HG02970 (cell line): ENCODE data around the gene STK10.
A peak's percentile ranks its signal among the peaks of the same experiment; 100 is the strongest.
"Not testable (repeated sequence)": the region's sequence is repeated elsewhere in the genome, so short reads cannot be mapped to it uniquely, and the experiment has no call there.

Experiments
- ATAC-seq: cut with Tn5 transposase; IDR thresholded peaks from one replicate; pipeline ENCODE4 v1.9.1; 2021; ENCODE audit warnings: mild to moderate bottlenecking, moderate library complexity, moderate number of reproducible peaks; ENCODE audit not compliant: unreplicated experiment, low FRiP score

Gene STK10

DNA sequence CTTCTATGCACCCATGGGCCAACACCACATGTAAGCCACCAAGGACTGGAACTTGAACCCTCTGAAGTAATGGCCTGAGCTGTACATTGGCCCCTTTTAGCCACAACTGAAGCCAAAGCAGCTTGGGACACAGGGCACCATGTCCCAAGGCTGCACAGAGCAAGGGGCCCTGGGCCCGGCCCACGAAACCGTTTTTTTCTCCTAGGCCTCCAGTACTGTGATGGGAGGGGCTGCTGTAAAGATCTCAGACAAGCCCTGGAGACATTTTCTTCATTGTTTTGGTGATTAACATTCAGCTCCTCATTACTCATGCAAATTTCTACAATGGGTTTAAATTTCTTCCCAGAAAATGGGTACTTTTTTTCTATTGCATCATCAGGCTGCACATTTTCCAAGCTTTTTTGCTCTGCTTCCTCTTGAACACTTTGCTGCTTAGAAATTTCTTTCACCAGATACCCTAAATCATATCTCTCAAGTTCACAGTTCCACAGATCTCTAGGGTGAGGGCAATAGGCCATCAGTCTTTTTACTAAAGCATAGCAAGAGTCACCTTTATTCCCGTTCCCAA lies 156.0 kb downstream of the STK10 start:
- ATAC-seq, result no peak

DNA sequence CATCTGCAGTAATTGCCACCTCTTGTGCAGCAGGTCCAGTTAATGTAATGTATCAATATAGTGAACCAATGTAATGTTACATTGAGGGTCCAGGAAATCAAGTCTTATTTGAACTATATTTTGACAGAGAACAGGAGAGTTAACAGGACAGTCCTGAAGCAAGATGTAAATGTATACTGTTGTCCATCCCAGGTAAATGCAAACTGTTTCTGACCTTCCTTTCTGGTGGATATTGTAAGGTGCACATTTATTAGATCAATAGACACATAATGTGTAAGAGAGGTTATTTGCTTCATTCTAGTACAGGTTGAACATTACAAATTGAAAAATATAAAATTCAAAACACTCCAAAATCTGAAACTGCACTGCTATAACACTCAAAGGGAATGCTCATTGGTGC lies 158.1 kb downstream of the STK10 start:
- ATAC-seq, result no peak

GRCh38 chr5:172028167-172028566 lies 159.9 kb downstream of the STK10 start:
- no peak for ATAC-seq

DNA sequence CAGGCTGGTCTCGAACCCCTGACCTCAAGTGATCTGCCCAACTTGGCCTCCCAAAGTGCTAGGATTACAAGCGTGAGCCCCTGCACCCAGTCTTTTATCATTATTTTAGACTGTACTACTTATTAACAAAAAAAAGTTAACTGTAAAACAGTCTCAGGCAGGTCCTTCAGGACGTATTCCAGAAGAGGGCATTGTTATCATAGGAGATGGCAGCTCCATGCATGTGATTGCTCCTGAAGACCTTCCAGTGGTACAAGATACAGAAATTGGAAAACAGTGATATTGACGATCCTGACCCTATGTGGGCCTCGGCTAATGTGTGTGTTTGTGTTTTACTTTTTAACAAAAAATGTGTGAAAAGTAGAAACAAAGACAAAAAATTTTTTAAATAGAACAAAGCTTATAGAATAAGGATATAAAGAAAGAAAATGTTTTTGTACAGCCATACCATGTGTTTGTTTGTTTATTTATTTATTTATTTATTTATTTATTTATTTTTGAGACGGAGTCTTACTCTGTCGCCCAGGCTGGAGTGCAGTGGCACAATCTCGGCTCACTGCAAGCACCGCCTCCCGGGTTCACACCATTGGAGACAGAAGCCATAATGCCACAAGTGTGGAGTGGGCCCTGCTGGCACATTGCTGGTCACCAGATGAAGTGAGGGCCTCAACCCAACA lies 167.8 kb downstream of the STK10 start:
- not testable (repeated sequence) for ATAC-seq

GRCh38 chr5:172015346-172015745 lies 172.7 kb downstream of the STK10 start:
- ATAC-seq, result no peak

DNA sequence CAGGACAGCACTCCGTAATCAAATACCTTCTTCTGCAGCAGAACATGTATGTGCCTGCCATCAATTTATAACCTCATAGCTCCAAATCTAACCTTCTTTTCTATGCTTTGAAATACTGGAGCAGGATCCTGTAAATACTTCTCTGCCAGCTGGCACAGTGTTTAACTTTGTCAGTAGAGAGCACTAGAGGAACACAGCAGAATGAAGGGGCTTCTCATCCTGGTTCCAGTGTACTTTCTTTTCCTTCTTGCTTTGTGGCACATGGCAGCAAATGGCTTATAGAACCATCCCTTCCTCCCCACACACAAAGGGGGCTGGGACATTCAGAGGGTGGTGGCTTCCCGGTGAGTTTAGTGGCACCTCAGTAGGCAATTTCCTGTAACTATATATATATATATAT lies 177.7 kb downstream of the STK10 start:
- ATAC-seq, result no peak

- ATAC-seq, result no peak
These were observed 178.3 kb downstream of the STK10 start for GRCh38 chr5:172009536-172010270.

- ATAC-seq, result no peak
These were observed 179.3 kb downstream of the STK10 start for GRCh38 chr5:172008689-172009141.

GRCh38 chr5:172008111-172008455 lies 179.9 kb downstream of the STK10 start:
- no peak for ATAC-seq

- ATAC-seq, result peak; percentile 0
These were observed 180.6 kb downstream of the STK10 start for GRCh38 chr5:172007175-172008110.

GRCh38 chr5:172006321-172007174 lies 181.5 kb downstream of the STK10 start, which contains the start of gene FBXW11:
Gene FBXW11, minus strand, starts transcription at chr5:172006638. Its CDS starts 136 bp downstream, at chr5:172006502.
- ATAC-seq, result peak; percentile 85

DNA sequence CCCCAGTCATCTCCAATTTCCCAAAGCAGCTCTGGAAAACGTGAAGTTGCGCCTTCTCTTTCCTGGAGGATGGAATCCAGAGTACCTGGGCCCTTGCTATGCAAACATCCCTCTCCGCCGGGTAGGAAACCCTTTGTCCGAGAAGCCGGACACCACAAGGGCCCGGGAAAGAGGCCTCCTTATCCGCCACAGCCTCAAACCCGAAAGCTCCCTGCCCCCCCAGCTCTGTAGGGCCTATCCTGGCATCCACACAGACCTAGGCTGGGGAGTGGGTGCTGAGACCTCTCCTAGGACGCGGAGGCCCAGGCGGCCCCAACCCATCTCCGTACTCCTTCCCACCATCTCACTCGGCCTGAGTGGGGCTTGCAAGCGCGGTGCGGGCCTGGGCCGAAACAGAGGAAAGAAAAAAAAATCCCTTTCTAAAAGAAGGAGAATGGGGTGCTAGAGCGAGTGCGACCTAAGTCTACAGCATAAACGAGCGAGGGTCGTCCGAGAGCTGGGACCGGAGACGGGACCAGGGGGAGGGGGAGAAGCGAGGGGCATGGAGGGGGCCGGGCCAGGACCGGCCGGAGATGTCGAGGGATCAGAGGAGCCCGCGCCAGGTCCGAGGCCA lies 182.2 kb downstream of the STK10 start:
- peak; percentile 1 for ATAC-seq

DNA sequence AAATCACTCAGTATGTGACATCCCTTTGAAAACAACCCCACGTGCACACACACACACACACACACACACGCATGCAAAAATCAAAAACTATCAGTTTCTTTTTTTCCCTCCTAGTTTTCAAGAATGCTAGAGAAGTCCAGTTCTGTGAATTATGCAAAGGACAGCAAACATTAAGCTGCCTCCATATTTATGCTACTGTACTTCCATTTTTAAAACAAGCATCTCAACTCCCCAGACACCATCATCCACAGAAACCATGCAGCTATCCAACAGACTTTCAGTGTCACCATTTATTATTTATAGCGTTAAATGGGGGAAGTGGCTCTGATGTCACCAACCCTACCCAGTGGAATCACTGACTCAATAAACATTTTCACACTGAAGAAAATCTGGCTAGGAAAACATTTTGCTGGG lies 183.2 kb downstream of the STK10 start:
- no peak for ATAC-seq

GRCh38 chr5:172003746-172004145 lies 184.3 kb downstream of the STK10 start:
- ATAC-seq, result no peak

GRCh38 chr5:172002840-172003512 lies 185.0 kb downstream of the STK10 start:
- no peak for ATAC-seq

DNA sequence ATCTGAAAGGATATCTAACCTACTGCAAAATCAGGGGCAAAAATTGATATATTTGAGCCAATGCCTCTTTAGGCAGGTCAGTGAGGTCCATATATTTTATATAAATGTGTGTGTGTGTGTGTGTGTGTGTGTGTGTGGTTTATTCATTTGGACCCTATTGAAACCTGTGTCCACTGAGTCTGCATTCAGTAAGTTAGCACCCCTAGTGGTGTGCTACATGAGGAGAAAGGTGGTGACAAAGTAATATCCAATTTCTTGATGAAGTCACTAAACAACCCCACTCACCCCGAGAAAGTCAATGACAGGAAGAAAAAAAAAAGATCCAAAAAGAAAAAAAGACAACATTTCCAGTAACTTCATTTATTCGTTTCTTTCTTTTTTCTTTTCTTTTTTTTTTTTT lies 185.7 kb downstream of the STK10 start:
- ATAC-seq, result no peak

- no peak for ATAC-seq
These were observed 188.1 kb downstream of the STK10 start for GRCh38 chr5:171999877-172000276.

DNA sequence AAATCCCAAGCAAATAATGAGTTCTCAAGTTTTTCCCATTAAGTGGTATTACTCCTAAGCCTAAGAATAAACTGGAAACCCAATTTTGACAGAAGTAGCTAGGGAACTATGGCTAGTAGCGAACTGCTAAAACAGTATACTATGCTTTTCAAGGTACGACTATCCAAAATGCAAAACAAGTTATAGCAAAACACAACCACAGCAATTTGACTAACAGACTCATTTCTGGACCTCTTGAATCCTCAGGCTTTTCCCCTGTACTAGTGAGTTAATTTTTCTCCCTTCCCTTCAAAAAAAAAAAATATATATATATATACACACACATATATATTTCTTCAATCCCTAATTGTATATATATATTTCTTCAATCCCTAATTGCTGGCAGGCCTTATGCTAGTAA lies 188.9 kb downstream of the STK10 start:
- no peak for ATAC-seq

- no peak for ATAC-seq
These were observed 191.0 kb downstream of the STK10 start for GRCh38 chr5:171997011-171997410.
